ENCODE data around the gene TESMIN.
A peak's percentile ranks its signal among the peaks of the same experiment; 100 is the strongest.

TESMIN gene

GRCh38 chr11:68714060-68714856, 37.1 kb downstream of the TESMIN start:
- H3K4me3 ChIP-seq = no peak overlapping the region
- no peak for DNase-seq (ENCODE audit: low read depth, low spot score)
- 0 out of 2 replicates have a peak, but pooled peaks cover 4% of the 10 kb centered on the region for H3K9me3 ChIP-seq (ENCODE audit: low read depth, low read length)
- H3K9ac ChIP-seq (ENCODE audit: insufficient read length) = no peak overlapping the region
- H3K36me3 ChIP-seq (ENCODE audit: insufficient read depth, low read length) = no peaks in the 10 kb centered on the region
- H3K27ac ChIP-seq = no peak overlapping the region
- no peak for TF ChIP-seq POLR2AphosphoS5 (IDR thresholded peaks at IDR 0.05; ENCODE audit: borderline replicate concordance, low read depth, low read length)
- TF ChIP-seq EZH2 (IDR thresholded peaks at IDR 0.05) = no peak
- TF ChIP-seq FOXP2 (optimal IDR thresholded peaks at IDR 0.05; ENCODE audit: control extremely low read depth, extremely low read length, insufficient read depth) = no peak

DNA sequence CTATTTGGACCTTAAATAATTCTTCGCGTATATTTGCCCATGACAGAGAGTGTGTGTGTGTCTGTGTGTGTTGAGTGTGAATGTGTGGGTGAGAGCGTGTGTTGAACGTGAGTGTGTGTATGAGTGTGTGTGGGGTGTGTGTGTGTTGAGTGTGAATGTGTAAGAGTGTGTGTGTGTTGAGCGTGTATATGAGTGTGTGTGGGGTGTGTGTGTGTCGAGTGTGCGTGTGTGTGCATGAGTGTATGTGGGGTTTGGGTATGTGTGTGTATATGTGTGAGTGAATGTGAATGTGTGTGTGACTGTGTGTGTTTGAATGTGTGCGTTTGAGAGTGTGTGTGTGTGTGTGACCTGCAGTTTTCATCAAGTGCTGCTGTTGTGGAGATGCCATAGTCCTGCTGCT, 40.2 kb downstream of the TESMIN start:
- Histone ChIP-seq H3K36me3 (ENCODE audit: insufficient read depth, low read length) (no peaks in the 10 kb centered on the region), H3K4me3 (no peak overlapping the region), H3K9me3 (ENCODE audit: low read depth, low read length) (no peaks in the 10 kb centered on the region), H3K27ac (no peak overlapping the region), H3K9ac (ENCODE audit: insufficient read length) (no peak overlapping the region)
- TF ChIP-seq POLR2AphosphoS5 (IDR thresholded peaks at IDR 0.05; ENCODE audit: borderline replicate concordance, low read depth, low read length) (no peak), FOXP2 (optimal IDR thresholded peaks at IDR 0.05; ENCODE audit: control extremely low read depth, extremely low read length, insufficient read depth) (no peak), EZH2 (IDR thresholded peaks at IDR 0.05) (no peak)
- no peak for DNase-seq (ENCODE audit: low read depth, low spot score)

GRCh38 chr11:68710409-68710808, 40.9 kb downstream of the TESMIN start:
- no peaks in the 10 kb centered on the region for H3K36me3 ChIP-seq (ENCODE audit: insufficient read depth, low read length)
- no peak overlapping the region for H3K4me3 ChIP-seq
- no peak for DNase-seq (ENCODE audit: low read depth, low spot score)
- no peak overlapping the region for H3K9ac ChIP-seq (ENCODE audit: insufficient read length)
- H3K9me3 ChIP-seq (ENCODE audit: low read depth, low read length) = no peaks in the 10 kb centered on the region
- TF ChIP-seq FOXP2 (optimal IDR thresholded peaks at IDR 0.05; ENCODE audit: control extremely low read depth, extremely low read length, insufficient read depth) = no peak
- no peak for TF ChIP-seq EZH2 (IDR thresholded peaks at IDR 0.05)
- TF ChIP-seq POLR2AphosphoS5 (IDR thresholded peaks at IDR 0.05; ENCODE audit: borderline replicate concordance, low read depth, low read length) = no peak
- no peak overlapping the region for H3K27ac ChIP-seq

- Histone ChIP-seq H3K9me3 (ENCODE audit: low read depth, low read length) (no peaks in the 10 kb centered on the region), H3K9ac (ENCODE audit: insufficient read length) (no peak overlapping the region), H3K4me3 (no peak overlapping the region), H3K36me3 (ENCODE audit: insufficient read depth, low read length) (no peaks in the 10 kb centered on the region), H3K27ac (no peak overlapping the region)
- TF ChIP-seq FOXP2 (optimal IDR thresholded peaks at IDR 0.05; ENCODE audit: control extremely low read depth, extremely low read length, insufficient read depth) (no peak), EZH2 (IDR thresholded peaks at IDR 0.05) (no peak), POLR2AphosphoS5 (IDR thresholded peaks at IDR 0.05; ENCODE audit: borderline replicate concordance, low read depth, low read length) (no peak)
- DNase-seq (ENCODE audit: low read depth, low spot score) = no peak
These were observed 42.3 kb downstream of the TESMIN start for GRCh38 chr11:68709062-68709461.

DNA sequence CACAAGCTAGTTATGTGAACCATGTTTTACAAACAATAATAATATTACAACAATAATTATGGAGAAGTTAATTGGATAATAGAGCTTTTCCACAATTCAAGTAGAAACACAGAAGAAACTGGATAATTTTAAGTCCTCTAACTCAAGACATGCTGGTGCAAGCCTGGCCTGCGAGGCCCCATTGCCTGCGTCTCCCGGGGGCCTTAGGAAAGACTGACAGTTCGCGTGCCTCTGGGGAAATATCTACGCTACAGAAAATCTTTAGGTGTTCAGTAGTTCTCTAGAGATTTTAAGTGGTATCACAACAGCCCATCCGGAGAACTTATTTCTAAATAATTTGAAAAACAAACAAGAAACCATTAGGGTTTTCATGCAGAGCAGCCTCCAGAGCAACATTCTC, 43.8 kb downstream of the TESMIN start:
- H3K36me3 ChIP-seq (ENCODE audit: insufficient read depth, low read length) = no peaks in the 10 kb centered on the region
- H3K9ac ChIP-seq (ENCODE audit: insufficient read length) = peak overlapping the region; percentile 30
- no peak for DNase-seq (ENCODE audit: low read depth, low spot score)
- no peak overlapping the region for H3K4me3 ChIP-seq
- H3K27ac ChIP-seq = no peak overlapping the region
- no peaks in the 10 kb centered on the region for H3K9me3 ChIP-seq (ENCODE audit: low read depth, low read length)
- TF ChIP-seq EZH2 (IDR thresholded peaks at IDR 0.05) (no peak), FOXP2 (optimal IDR thresholded peaks at IDR 0.05; ENCODE audit: control extremely low read depth, extremely low read length, insufficient read depth) (no peak), POLR2AphosphoS5 (IDR thresholded peaks at IDR 0.05; ENCODE audit: borderline replicate concordance, low read depth, low read length) (no peak)

GRCh38 chr11:68704887-68705286, 46.4 kb downstream of the TESMIN start:
- Histone ChIP-seq H3K9me3 (ENCODE audit: low read depth, low read length) (no peaks in the 10 kb centered on the region), H3K36me3 (ENCODE audit: insufficient read depth, low read length) (no peaks in the 10 kb centered on the region), H3K4me3 (no peak overlapping the region), H3K27ac (no peak overlapping the region), H3K9ac (ENCODE audit: insufficient read length) (no peak overlapping the region)
- TF ChIP-seq EZH2 (IDR thresholded peaks at IDR 0.05) (no peak), POLR2AphosphoS5 (IDR thresholded peaks at IDR 0.05; ENCODE audit: borderline replicate concordance, low read depth, low read length) (no peak), FOXP2 (optimal IDR thresholded peaks at IDR 0.05; ENCODE audit: control extremely low read depth, extremely low read length, insufficient read depth) (no peak)
- DNase-seq (ENCODE audit: low read depth, low spot score) = no peak

- DNase-seq (ENCODE audit: low read depth, low spot score) = no peak
- Histone ChIP-seq H3K9me3 (ENCODE audit: low read depth, low read length) (no peaks in the 10 kb centered on the region), H3K27ac (no peak overlapping the region), H3K9ac (ENCODE audit: insufficient read length) (no peak overlapping the region), H3K4me3 (no peak overlapping the region), H3K36me3 (ENCODE audit: insufficient read depth, low read length) (no peaks in the 10 kb centered on the region)
- no peak for TF ChIP-seq POLR2AphosphoS5 (IDR thresholded peaks at IDR 0.05; ENCODE audit: borderline replicate concordance, low read depth, low read length)
- TF ChIP-seq EZH2 (IDR thresholded peaks at IDR 0.05) = no peak
These were observed 52.3 kb downstream of the TESMIN start for GRCh38 chr11:68698993-68699392.

GRCh38 chr11:68695531-68695930, 55.8 kb downstream of the TESMIN start:
- no peak for TF ChIP-seq EZH2 (IDR thresholded peaks at IDR 0.05)
- TF ChIP-seq POLR2AphosphoS5 (IDR thresholded peaks at IDR 0.05; ENCODE audit: borderline replicate concordance, low read depth, low read length) = no peak
- TF ChIP-seq FOXP2 (optimal IDR thresholded peaks at IDR 0.05; ENCODE audit: control extremely low read depth, extremely low read length, insufficient read depth) = no peak
- no peaks in the 10 kb centered on the region for H3K36me3 ChIP-seq (ENCODE audit: insufficient read depth, low read length)
- no peaks in the 10 kb centered on the region for H3K9me3 ChIP-seq (ENCODE audit: low read depth, low read length)
- H3K4me3 ChIP-seq = no peak overlapping the region
- no peak for DNase-seq (ENCODE audit: low read depth, low spot score)
- H3K27ac ChIP-seq = no peak overlapping the region
- H3K9ac ChIP-seq (ENCODE audit: insufficient read length) = no peak overlapping the region

Data from SK-N-MC (cell line).